OCI-LY7 (cell line): ENCODE data around the gene FAM184B.

ENCODE experiments used
- CTCF ChIP-seq: fragments of 200-600 bp; sonication (generic); conservative IDR thresholded peaks from 2 replicates; pipeline ENCODE4 v1.5.1; 2014; ENCODE audit warnings: mild to moderate bottlenecking, antibody characterized with exemption, low read length, moderate library complexity, mixed read lengths
- EZH2phosphoT487 ChIP-seq: fragments of 200-600 bp; sonication (generic); IDR thresholded peaks from 2 replicates; pipeline ENCODE4 v1.6.1; 2018; ENCODE audit warnings: low read depth, borderline replicate concordance, mild to moderate bottlenecking, mixed run types, antibody characterized with exemption, low read length, moderate library complexity, mixed read lengths

DNA sequence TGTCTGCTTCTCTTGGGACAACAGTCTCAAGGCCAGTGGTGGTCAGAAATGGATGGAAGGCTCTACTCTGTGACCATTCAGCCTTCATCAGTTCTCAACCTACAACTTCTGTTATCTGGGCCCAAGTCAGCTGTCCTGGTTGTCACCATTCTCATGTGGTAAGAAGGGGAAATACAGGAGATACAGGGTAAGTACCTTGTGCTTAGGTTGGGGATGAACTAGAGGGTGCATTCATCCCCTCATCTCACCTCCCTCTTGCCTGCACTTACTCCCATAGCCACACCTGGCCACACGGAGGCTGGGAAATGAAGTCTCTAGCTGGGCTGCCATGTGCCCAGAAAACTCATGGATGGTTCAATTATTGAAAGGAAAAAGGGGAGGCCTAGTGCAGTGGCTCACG is 44.9 kb downstream of the FAM184B start:
- no peak for TF ChIP-seq CTCF
- no peak for TF ChIP-seq EZH2phosphoT487
